Aorta (tissue), 5 donors: ENCODE measurements around the gene ADAM11. TPM values are rescaled to one million over a fixed set of nuclear protein-coding genes. Genes with fewer than 3 reads are reported as not detected.
"Not testable (repeated sequence)": the region's sequence is repeated elsewhere in the genome, so short reads cannot be mapped to it uniquely, and the experiment has no call there.

Experiments used
- ATAC-seq: fragments of 200-7000 bp; cut with Tn5 transposase; one replicate; pipeline ENCODE4 v1.9.1; 2022; ENCODE audit warnings: moderate library complexity; ENCODE audit not compliant: low FRiP score
- DNase-seq, 2 donors: peaks; one replicate each; pipeline ENCODE4 v3.0.0-alpha.2; 2020
- H3K27ac ChIP-seq, 2 donors: one replicate each; pipeline ENCODE4 v1.5.1; 2013; ENCODE audit warnings: low read length in 2 of 2, mild to moderate bottlenecking in 2 of 2, moderate library complexity in 2 of 2, control low read depth in 1 of 2, inconsistent platforms in 1 of 2, low read depth in 1 of 2
- H3K27me3 ChIP-seq, 2 donors: one replicate each; pipeline ENCODE4 v1.6.1; 2013; ENCODE audit warnings: control low read depth in 1 of 2, low read length in 1 of 2, mild to moderate bottlenecking in 1 of 2, moderate library complexity in 1 of 2; ENCODE audit not compliant: insufficient read depth in 2 of 2, control insufficient read depth in 1 of 2
- H3K36me3 ChIP-seq, 2 donors: one replicate each; pipeline ENCODE4 v1.6.1; 2013; ENCODE audit warnings: control low read depth in 1 of 2, low read length in 1 of 2, mild to moderate bottlenecking in 1 of 2; ENCODE audit not compliant: insufficient read depth in 2 of 2, control insufficient read depth in 1 of 2
- H3K4me1 ChIP-seq, 2 donors: one replicate each; pipeline ENCODE4 v1.6.1; 2013; ENCODE audit warnings: low read length in 2 of 2, control low read depth in 1 of 2, mild to moderate bottlenecking in 1 of 2, moderate library complexity in 1 of 2; ENCODE audit not compliant: insufficient read depth in 2 of 2, control insufficient read depth in 1 of 2
- H3K4me3 ChIP-seq, 2 donors: one replicate each; pipeline ENCODE4 v1.5.1; 2013; ENCODE audit warnings: low read length in 2 of 2, control low read depth in 1 of 2, mild to moderate bottlenecking in 1 of 2
- H3K9me3 ChIP-seq: one replicate; pipeline ENCODE4 v1.6.1; 2013; ENCODE audit warnings: mild to moderate bottlenecking, low read length; ENCODE audit not compliant: control insufficient read depth
- WGBS, 2 donors: extraction: QIAGEN DNeasy Blood & Tissue Kit; methylation state at CpG; one replicate each; pipeline ENCODE4 v1.1.7; 2013; 5-methylcytosine and 5-hydroxymethylcytosine counted together
- intact Hi-C, 2 donors: fragments of 100-400 bp; cut with DNase I; formaldehyde crosslinking; loops; one replicate each; pipeline versions ENCODE4 v1.14.2 to v1.15.0; 2022
- polyA plus RNA-seq, 2 donors: library from polyadenylated mRNA; stranded (reverse); fragments of 200-250 nt; gene quantifications; one replicate each; pipeline ENCODE4 v1.2.3, GENCODE V29; 2013
- total RNA-seq, 2 donors: library from RNA; stranded (reverse); fragmentation: NEBNext Ultra II Directional; extraction: Animal tissue kit (Norgen Biotek cat#: 25700); gene quantifications; one replicate each; pipeline ENCODE4 v1.2.1, GENCODE V29; 2021
- donor health status: healthy with polysubstance abuse.
- donor health status: Bipolar disorder and iron deficiency.
- donor health status: DM: no; HTN: no; CAD: no.
- donor health status: DM: no; HTN: no; CAD: no.
- donor health status: DM: yes; HTN: yes; CAD: no.

The ADAM11 gene
- total and polyA plus RNA-seq, 4 donors, result 0.38 to 1.6 (median 0.91) TPM

GRCh38 chr17:44752953-44753861, 5.6 kb upstream of the ADAM11 start:
- H3K9me3 ChIP-seq, result no peaks in the 10 kb centered on the region

DNA sequence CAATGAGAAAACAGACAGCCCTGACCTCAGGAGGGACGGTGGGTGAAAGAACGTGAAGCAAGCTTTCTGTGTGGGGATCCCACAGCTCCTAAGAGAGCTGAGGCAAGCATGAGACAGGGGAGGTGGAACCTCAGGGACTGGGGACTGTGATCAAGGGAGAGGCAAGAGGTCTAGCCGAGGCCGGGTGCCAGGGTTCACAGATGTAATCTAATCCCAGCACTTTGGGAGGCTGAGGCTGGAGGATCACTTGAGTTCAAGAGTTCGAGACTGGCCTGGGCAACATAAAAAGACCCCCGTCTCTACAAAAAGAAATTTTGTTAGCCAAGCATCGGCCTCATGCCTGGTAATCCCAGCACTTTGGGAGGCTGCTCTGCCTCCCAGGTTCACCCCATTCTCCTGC, 4.5 kb upstream of the ADAM11 start:
- ATAC-seq, result no peak
- H3K4me1 ChIP-seq, result no peaks in the 10 kb centered on the region
- 73 to 77% methylated on average over 7 of the region's 7 CpGs for WGBS, 2 donors
- no peak for DNase-seq
- H3K27ac ChIP-seq, result no peak overlapping the region
- no peak overlapping the region for H3K4me3 ChIP-seq
- intact Hi-C loops, result no loop called here
- no peaks in the 10 kb centered on the region for H3K9me3 ChIP-seq
- no peaks in the 10 kb centered on the region for H3K36me3 ChIP-seq
- no peaks in the 10 kb centered on the region for H3K27me3 ChIP-seq

More at GRCh38 chr17:44752953-44753861, 5.6 kb upstream of the ADAM11 start:
- intact Hi-C loops, result no loop called here
- no peaks in the 10 kb centered on the region for H3K27me3 ChIP-seq
- no peak overlapping the region for H3K27ac ChIP-seq
- no peaks in the 10 kb centered on the region for H3K36me3 ChIP-seq
- no peak overlapping the region for H3K4me3 ChIP-seq
- 86 to 88% methylated on average over 17 of the region's 17 CpGs for WGBS, 2 donors
- no peaks in the 10 kb centered on the region for H3K4me1 ChIP-seq
- no peak for DNase-seq
- no peak for ATAC-seq

GRCh38 chr17:44755180-44755579, 3.6 kb upstream of the ADAM11 start:
- ATAC-seq, H3K9me3 ChIP-seq, H3K27ac ChIP-seq, H3K36me3 ChIP-seq, intact Hi-C loops, H3K27me3 ChIP-seq, H3K4me3 ChIP-seq, H3K4me1 ChIP-seq, DNase-seq: not testable (repeated sequence)
- WGBS, 2 donors, result 92% methylated on average over 5 of the region's 5 CpGs

DNA sequence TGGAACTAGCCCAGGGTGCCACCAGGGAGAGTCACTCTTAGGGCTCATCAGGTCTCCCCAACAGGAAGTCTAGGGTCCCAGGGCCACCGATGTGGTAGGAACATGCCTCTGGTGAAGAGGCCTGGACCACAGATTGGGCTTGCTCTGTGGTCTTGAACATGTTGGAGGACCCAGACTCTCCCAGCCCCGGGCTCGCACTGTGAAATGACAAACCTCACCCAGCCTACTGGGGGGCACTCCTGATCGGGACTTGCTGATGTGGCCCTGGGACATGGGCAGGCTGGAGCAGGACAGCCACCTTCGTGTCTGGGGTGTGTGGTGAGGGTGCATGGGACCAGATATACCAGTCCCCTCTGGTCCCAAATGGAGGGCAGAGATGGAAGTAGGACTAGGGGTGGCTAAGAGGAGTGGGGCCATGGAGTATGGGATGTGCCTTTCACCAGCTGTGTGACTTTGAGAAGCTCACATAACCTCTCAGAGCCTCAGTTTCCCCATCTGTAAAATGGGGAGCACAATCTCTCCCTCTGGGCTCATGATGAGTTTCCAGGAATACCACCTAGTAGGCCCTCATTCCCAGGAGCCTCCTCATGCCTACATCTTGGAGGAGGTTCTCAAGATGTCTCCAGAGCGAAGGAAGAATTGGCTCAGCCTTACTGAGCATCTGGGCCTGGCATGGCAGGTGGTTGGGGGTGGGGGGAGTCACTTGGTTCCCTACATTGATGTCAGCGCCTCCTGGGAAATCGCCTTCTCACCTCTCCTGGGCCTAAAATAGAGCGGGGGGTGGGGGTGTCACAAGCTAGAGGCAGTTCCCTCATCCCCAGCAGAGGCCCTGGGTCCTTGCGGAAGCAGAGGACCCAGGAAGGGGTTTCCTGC, 1.5 kb upstream of the ADAM11 start:
- intact Hi-C loops, result no loop called here
- Histone ChIP-seq H3K27me3 (no peaks in the 10 kb centered on the region), H3K4me1 (no peaks in the 10 kb centered on the region), H3K9me3 (no peaks in the 10 kb centered on the region), H3K27ac (no peak overlapping the region), H3K4me3 (no peak overlapping the region), H3K36me3 (no peaks in the 10 kb centered on the region)
- WGBS, 2 donors, result 90 to 92% methylated on average over 10 of the region's 10 CpGs
- DNase-seq (no peak), ATAC-seq (no peak)

- WGBS, 2 donors, result 71 to 73% methylated on average over 5 of the region's 5 CpGs
- intact Hi-C loops, result no loop called here
- H3K4me3 ChIP-seq, result no peak overlapping the region
- no peaks in the 10 kb centered on the region for H3K36me3 ChIP-seq
- H3K27ac ChIP-seq, result no peak overlapping the region
- no peaks in the 10 kb centered on the region for H3K4me1 ChIP-seq
- H3K9me3 ChIP-seq, result no peaks in the 10 kb centered on the region
- DNase-seq, result no peak
- no peak for ATAC-seq
- no peaks in the 10 kb centered on the region for H3K27me3 ChIP-seq
Observed at GRCh38 chr17:44757918-44758413, 822 bp upstream of the ADAM11 start.

DNA sequence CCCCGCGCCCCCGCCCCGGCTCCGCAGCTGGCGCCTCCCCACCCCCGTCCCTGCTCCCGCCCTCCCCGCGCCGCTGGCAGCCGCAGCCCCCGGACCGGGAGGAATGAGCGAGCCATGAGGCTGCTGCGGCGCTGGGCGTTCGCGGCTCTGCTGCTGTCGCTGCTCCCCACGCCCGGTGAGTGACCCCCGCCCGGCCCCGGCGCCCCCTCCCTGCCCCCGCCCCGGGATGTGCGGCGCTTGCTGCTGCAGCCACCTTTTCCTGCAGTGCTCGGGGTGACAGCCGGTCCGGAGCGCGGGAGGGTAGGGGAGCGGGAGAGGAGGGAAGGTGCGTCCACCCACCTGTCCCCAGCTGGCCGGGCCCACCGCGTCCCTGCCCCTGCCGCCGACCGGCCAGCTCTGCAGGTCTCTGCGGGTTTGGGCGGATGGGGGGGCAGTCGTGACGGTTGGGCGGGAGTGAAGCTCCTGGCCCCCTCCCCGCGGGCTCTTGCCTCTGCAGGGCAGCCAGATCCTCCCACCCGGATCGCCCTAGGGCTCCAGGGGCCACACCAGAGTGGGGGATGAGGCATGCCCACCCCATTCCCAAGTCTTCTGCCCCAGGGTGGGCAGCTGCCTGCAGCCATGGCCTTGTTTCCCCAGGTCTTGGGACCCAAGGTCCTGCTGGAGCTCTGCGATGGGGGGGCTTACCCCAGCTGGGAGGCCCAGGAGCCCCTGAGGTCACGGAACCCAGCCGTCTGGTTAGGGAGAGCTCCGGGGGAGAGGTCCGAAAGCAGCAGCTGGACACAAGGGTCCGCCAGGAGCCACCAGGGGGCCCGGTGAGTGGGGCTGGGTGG, 513 bp downstream of the ADAM11 start:
- peak overlapping the region; percentile 41 to 50 for H3K4me3 ChIP-seq
- intact Hi-C loops, result no loop called here
- DNase-seq (peak in 1 of 2 donors; percentile 75), ATAC-seq (no peak)
- no peaks in the 10 kb centered on the region for H3K9me3 ChIP-seq
- no peaks in the 10 kb centered on the region for H3K27me3 ChIP-seq
- WGBS, 2 donors, result 7 to 10% methylated on average over 38 to 60 of the region's 60 CpGs
- H3K4me1 ChIP-seq, result no peaks in the 10 kb centered on the region
- H3K36me3 ChIP-seq, result no peaks in the 10 kb centered on the region
- H3K27ac ChIP-seq, result no peak overlapping the region

DNA sequence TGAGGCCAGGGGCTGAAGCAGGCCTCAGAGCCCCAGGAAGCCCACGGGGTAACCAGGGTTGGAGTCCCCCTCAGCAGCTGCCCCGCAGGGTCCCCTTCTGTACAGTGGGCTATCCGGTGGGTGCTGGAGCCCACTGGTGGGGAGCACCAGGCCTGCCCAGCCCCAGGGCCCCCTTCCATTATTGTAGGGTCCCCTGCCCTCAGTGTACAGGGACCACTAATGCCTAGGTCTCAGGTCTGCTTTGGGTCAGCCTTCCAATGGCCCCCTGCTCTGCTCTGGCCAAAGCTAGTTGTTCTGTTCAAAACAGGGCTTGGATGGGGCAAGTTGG, 1.1 kb downstream of the ADAM11 start:
- intact Hi-C loops, result no loop called here
- no peak for DNase-seq
- Histone ChIP-seq H3K9me3 (no peaks in the 10 kb centered on the region), H3K4me3 (no peak overlapping the region), H3K27me3 (no peaks in the 10 kb centered on the region), H3K4me1 (no peaks in the 10 kb centered on the region), H3K27ac (no peak overlapping the region), H3K36me3 (no peaks in the 10 kb centered on the region)
- no peak for ATAC-seq
- 74 to 78% methylated on average over 3 of the region's 3 CpGs for WGBS, 2 donors
